Neural progenitor cell (in vitro differentiated cells): ENCODE measurements around the gene SYT13.

ENCODE experiments used
- EZH2 ChIP-seq: fragments of 200-600 bp; sonication (generic); IDR thresholded peaks from 2 replicates; pipeline ENCODE4 v1.6.1; 2017; ENCODE audit warnings: antibody characterized with exemption, mild to moderate bottlenecking, moderate library complexity
- EZH2phosphoT487 ChIP-seq: fragments of 200-600 bp; sonication (generic); IDR thresholded peaks from 2 replicates; pipeline ENCODE4 v1.6.1; 2017; ENCODE audit warnings: antibody characterized with exemption
- TF ChIP-seq, protein P1 (sequence below): fragments of 200-600 bp; sonication (generic); IDR thresholded peaks from 2 replicates; pipeline ENCODE4 v1.5.1; 2017; ENCODE audit warnings: antibody characterized with exemption, mild to moderate bottlenecking

- TF ChIP-seq EZH2phosphoT487 = no peak
- TF ChIP-seq, protein P1, sequence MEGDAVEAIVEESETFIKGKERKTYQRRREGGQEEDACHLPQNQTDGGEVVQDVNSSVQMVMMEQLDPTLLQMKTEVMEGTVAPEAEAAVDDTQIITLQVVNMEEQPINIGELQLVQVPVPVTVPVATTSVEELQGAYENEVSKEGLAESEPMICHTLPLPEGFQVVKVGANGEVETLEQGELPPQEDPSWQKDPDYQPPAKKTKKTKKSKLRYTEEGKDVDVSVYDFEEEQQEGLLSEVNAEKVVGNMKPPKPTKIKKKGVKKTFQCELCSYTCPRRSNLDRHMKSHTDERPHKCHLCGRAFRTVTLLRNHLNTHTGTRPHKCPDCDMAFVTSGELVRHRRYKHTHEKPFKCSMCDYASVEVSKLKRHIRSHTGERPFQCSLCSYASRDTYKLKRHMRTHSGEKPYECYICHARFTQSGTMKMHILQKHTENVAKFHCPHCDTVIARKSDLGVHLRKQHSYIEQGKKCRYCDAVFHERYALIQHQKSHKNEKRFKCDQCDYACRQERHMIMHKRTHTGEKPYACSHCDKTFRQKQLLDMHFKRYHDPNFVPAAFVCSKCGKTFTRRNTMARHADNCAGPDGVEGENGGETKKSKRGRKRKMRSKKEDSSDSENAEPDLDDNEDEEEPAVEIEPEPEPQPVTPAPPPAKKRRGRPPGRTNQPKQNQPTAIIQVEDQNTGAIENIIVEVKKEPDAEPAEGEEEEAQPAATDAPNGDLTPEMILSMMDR = no peak
- no peak for TF ChIP-seq EZH2
Measured at GRCh38 chr11:45208135-45208534, 78.0 kb downstream of the SYT13 start.
